Osteoblast (primary cell): Measurements from ENCODE around the gene LPAR3. TPM values are rescaled to one million over a fixed set of nuclear protein-coding genes. Genes with fewer than 3 reads are reported as not detected.

Source experiments
- DNase-seq: peaks from one replicate; pipeline ENCODE4 v3.0.0; 2011; ENCODE audit warnings: low spot score, mixed read lengths; ENCODE audit not compliant: insufficient read length; ENCODE audit errors: missing footprints
- H2AFZ ChIP-seq: 2 replicates; pipeline ENCODE4 v1.6.0; 2011; ENCODE audit warnings: mild to moderate bottlenecking, low read length
- H3K27ac ChIP-seq: 2 replicates; pipeline ENCODE4 v1.5.1; 2011; ENCODE audit warnings: mild to moderate bottlenecking, low read depth, low read length, moderate library complexity
- H3K27me3 ChIP-seq: 2 replicates; pipeline ENCODE4 v1.6.0; 2012; ENCODE audit warnings: mild to moderate bottlenecking, control low read depth, inconsistent platforms, low read length, moderate library complexity; ENCODE audit not compliant: insufficient read depth
- H3K36me3 ChIP-seq: 2 replicates; pipeline ENCODE4 v1.5.1; 2011; ENCODE audit warnings: mild to moderate bottlenecking, low read length, control low read depth, moderate library complexity; ENCODE audit not compliant: insufficient read depth
- H3K4me1 ChIP-seq: 2 replicates; pipeline ENCODE4 v1.5.1; 2011; ENCODE audit warnings: mild to moderate bottlenecking, low read length, control low read depth, moderate library complexity; ENCODE audit not compliant: insufficient read depth
- H3K4me2 ChIP-seq: 2 replicates; pipeline ENCODE4 v1.6.0; 2011; ENCODE audit warnings: mild to moderate bottlenecking, low read length; ENCODE audit not compliant: insufficient read depth
- H3K4me3 ChIP-seq: fragments of 200-600 bp; sonication (generic); 3 replicates; pipeline ENCODE4 v1.5.1; 2012; ENCODE audit warnings: mild to moderate bottlenecking, low read length, inconsistent platforms; ENCODE audit not compliant: insufficient read depth
- H3K79me2 ChIP-seq: 2 replicates; pipeline ENCODE4 v1.6.0; 2012; ENCODE audit warnings: mild to moderate bottlenecking, low read length, control low read depth, inconsistent platforms; ENCODE audit not compliant: insufficient read depth
- H3K9me3 ChIP-seq: 2 replicates; pipeline ENCODE4 v1.5.1; 2011; ENCODE audit warnings: low read depth, low read length, control low read depth
- H4K20me1 ChIP-seq: 2 replicates; pipeline ENCODE4 v1.6.0; 2012; ENCODE audit warnings: mild to moderate bottlenecking, low read length, control low read depth; ENCODE audit not compliant: insufficient read depth
- CTCF ChIP-seq: IDR thresholded peaks from 2 replicates; pipeline ENCODE4 v1.5.1; 2011; ENCODE audit warnings: mild to moderate bottlenecking, low read depth, low read length, moderate library complexity; ENCODE audit errors: extremely low read depth
- total RNA-seq: library from RNA; depleted of rRNA; stranded (reverse); fragments of >200 nt; gene quantifications from 2 replicates; pipeline ENCODE4 v1.2.3, GENCODE V29; 2012

The LPAR3 gene
- total RNA-seq, 1 donor = not detected

- Histone ChIP-seq H3K4me1 (peaks cover 2% of the 10 kb centered on the region), H3K4me3 (no peak overlapping the region), H4K20me1 (no peaks in the 10 kb centered on the region), H3K36me3 (no peaks in the 10 kb centered on the region), H3K79me2 (no peaks in the 10 kb centered on the region), H3K4me2 (no peak overlapping the region), H3K27me3 (peaks cover 1% of the 10 kb centered on the region), H2AFZ (no peak overlapping the region), H3K9me3 (no peaks in the 10 kb centered on the region), H3K27ac (no peak overlapping the region)
- peak; percentile 9 for DNase-seq
- TF ChIP-seq CTCF = no peak
Measured at GRCh38 chr1:84885469-84885868, 7.5 kb downstream of the LPAR3 start.

GRCh38 chr1:84884671-84885389, 8.2 kb downstream of the LPAR3 start:
- peak; percentile 3 for DNase-seq
- no peaks in the 10 kb centered on the region for H3K27me3 ChIP-seq
- no peak overlapping the region for H2AFZ ChIP-seq
- H4K20me1 ChIP-seq = no peaks in the 10 kb centered on the region
- no peaks in the 10 kb centered on the region for H3K79me2 ChIP-seq
- H3K4me1 ChIP-seq = peaks cover 2% of the 10 kb centered on the region
- no peak overlapping the region for H3K4me3 ChIP-seq
- TF ChIP-seq CTCF = peak; percentile 11
- no peak overlapping the region for H3K4me2 ChIP-seq
- no peak overlapping the region for H3K27ac ChIP-seq
- H3K9me3 ChIP-seq = no peaks in the 10 kb centered on the region
- no peaks in the 10 kb centered on the region for H3K36me3 ChIP-seq

GRCh38 chr1:84883286-84883685, 9.7 kb downstream of the LPAR3 start:
- peak; percentile 71 for DNase-seq
- H2AFZ ChIP-seq = no peak overlapping the region
- no peaks in the 10 kb centered on the region for H3K36me3 ChIP-seq
- H3K4me2 ChIP-seq = no peak overlapping the region
- no peaks in the 10 kb centered on the region for H4K20me1 ChIP-seq
- H3K27ac ChIP-seq = no peak overlapping the region
- no peaks in the 10 kb centered on the region for H3K79me2 ChIP-seq
- H3K4me3 ChIP-seq = no peak overlapping the region
- H3K9me3 ChIP-seq = no peaks in the 10 kb centered on the region
- H3K4me1 ChIP-seq = peaks cover 2% of the 10 kb centered on the region
- no peak for TF ChIP-seq CTCF
- H3K27me3 ChIP-seq = no peaks in the 10 kb centered on the region

- H3K79me2 ChIP-seq = no peaks in the 10 kb centered on the region
Measured at GRCh38 chr1:84877592-84877991, 15.4 kb downstream of the LPAR3 start.

More at GRCh38 chr1:84877592-84877991, 15.4 kb downstream of the LPAR3 start:
- Histone ChIP-seq H3K27me3 (peaks cover 26% of the 10 kb centered on the region), H2AFZ (no peak overlapping the region), H3K9me3 (no peaks in the 10 kb centered on the region), H3K36me3 (no peaks in the 10 kb centered on the region), H3K4me1 (no peaks in the 10 kb centered on the region), H3K4me2 (no peak overlapping the region), H3K27ac (no peak overlapping the region), H3K4me3 (no peak overlapping the region), H4K20me1 (no peaks in the 10 kb centered on the region)
- no peak for DNase-seq
- TF ChIP-seq CTCF = no peak
